Amniotic epithelial cell (primary cell): ENCODE data around the gene ZBTB20.
A peak's percentile ranks its signal among the peaks of the same experiment; 100 is the strongest.

Source experiments
- DNase-seq: peaks from one replicate; pipeline ENCODE4 v3.0.0-alpha.2; 2010; ENCODE audit warnings: low read depth

Gene ZBTB20

GRCh38 chr3:114760679-114761078 is 386.4 kb downstream of the ZBTB20 start:
- no peak for DNase-seq

GRCh38 chr3:114758831-114759699 is 388.0 kb downstream of the ZBTB20 start:
- peak; percentile 88 for DNase-seq

DNA sequence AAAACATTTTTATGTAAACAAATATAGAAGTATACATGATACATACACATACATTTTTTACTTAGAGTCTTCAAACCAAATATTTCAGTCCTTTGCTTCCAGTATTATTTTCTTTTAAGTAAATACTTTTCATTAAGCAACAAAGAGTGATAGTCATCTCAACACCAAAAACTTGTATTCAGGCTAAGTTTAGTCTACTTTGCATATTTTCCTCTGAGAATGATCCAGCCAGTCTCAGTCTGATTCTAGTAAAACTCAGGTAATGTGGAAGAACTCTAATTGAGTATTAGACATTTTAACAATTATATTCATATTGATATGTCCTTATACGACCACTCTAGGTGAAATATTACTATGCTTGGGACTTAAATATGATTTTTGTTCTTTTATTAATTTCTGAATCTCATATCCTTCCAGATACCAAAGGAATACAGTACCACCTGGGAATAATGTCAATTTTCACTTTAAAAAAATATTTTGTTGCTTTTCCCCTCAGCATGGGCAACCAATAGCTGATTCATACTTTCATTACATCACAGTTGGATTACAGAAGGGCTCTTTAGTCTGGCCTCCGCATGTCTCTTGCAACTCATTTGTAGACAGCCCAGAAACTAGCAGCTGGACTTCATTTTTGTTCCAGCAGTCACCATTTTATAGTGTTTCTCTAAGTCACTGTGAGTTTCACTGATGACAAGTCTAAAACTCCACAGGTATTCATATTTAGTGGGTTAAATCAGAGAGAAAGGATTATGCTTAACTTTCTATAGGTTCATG is 390.4 kb downstream of the ZBTB20 start:
- peak; percentile 43 for DNase-seq

GRCh38 chr3:114746502-114746901 is 400.6 kb downstream of the ZBTB20 start:
- DNase-seq: no peak

DNA sequence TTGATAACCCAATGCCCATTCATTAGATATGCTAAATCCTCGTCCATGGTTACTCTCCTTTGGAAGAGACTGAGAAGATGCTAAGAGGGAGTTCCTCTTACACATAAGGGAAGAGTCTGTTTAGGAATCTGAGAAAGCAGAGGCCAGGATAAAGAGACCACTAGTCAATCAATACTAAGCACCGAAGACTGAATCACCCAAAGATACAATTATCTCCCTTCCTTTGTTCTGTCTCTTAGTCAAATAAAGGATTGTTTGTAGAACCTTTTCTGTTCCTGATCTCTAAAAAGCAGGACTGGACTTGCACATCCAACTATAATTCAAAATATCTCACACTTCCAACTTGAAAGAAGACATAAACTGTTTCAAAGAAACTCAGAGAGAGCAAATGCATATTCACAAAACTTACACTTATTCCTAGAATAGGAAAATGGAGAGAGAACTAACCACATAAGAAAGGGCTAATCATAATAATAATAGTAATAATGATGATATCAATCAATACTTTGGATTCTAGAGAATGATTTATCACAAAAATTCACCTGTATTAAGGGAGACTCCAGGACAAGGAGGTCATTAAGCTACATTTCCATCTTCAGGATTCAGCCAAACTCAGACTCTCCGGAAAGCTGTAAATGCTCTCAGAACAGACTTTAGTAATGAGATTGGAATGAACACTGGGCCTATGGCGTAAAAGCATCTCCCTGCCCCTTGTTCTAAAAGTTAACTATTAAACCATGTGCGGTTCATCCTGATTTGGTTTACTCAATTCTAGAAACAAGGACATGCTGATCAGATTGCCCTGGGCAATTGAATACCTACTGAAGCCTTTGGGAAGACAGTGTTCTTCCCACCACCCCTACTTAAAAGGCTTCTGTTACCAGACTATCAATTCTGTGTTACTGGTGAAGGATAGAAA is 401.5 kb downstream of the ZBTB20 start:
- peak; percentile 55 for DNase-seq

DNA sequence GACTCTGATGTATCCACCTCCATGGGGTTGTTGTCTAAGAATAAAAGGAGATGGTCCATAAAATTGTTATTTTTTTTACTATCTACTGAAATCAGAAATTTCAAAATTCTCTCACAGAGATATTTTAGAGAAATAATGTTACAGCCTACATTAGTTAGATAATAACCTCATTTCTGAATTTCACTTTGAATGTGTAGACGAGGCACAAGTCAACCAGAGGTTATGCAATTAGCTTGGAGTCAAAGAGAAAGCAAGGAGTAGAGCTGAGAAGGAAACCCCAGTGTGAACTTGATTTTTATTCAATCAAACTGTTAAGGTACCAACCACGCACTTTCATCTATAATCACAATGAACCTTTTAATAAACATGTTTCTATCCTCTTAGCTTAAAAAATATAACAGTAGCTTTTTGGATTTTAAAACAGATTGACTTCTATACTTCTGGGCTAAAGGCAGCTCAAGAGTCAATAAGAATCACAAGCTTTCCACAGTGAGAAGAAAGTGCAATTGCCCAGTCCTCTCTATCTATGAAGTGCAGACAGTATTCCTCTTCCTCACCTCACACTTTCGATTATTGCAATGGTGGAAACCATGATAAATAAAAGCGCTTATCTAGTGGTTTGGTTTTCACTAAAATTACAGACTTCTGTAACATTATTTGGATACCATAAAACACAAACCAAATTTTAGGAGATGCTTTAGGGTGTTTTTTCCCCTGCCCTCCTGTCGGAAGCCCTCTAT is 403.2 kb downstream of the ZBTB20 start:
- no peak for DNase-seq

DNA sequence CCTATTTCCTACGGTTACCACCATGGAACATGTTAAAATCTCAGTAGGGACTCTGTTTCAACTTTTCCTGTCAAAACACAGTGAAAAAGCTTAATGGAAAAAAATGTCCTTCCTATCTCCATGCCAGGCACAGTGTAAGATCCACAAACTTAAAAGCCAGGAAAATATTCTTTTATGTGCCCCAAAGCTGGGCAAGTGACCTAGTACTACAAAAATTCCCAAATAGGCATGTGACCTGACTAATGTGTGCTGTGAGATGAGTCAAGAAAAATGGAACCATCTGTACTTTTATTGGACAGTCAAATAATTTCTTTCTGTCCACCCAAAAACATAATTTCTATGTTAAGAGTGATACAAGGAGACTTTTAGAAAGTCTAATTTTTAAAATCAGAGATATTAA is 406.0 kb downstream of the ZBTB20 start:
- no peak for DNase-seq

DNA sequence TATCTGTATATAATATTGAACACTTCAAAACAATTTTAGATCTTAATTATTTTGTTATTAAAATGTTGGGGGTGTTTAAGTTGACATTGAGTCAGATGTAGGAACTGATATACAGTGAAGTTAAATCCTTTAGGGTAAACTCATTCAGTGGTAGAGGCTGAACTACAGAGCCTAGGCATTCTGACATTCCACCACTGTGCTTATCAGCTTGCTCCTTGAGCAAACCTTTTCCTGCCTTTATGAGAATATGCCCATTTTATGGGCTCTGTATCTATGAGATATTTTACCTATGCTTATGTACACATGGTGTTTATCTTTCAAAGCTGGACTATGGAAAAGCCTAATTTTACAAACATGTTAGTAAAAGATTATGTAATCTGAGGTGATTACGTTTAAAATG is 407.5 kb downstream of the ZBTB20 start:
- DNase-seq: no peak

DNA sequence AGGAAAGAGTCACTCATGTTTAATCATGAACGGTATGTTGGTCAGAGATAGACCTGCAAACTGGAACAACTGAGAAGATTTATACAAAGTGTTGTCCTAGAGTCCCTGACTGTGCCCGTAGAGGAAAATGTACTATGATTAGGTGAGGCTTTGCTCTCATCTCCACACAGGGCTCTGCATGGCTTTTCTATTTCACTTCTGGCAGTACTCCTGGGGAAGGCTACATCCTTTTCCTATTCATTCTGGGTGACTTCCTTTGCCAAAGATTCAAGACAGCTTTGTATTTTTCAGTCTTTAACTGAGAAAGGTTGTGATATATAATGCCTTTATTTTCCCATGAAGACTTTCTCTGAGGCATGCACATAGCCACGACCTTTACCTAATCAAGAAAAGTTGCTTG is 414.7 kb downstream of the ZBTB20 start:
- DNase-seq: no peak

DNA sequence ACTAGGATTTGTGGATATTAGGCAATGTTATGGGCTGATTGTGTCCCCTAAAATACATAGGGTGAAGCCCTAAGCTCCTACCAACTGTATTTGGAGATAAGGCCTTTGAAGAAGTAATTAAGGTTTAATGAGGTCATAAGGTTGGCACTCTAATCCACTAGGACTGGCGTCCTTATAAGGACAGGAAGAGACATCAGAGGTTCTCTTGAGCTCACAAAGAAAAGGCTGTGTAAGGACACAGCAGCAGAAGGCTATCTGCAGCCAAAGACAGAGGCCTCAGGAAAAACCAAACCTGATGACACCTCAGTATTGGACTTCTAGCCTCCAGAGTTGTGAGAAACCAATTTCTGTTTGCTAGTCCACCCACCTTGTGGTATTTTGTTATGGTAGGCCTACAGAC is 416.7 kb downstream of the ZBTB20 start:
- no peak for DNase-seq

GRCh38 chr3:114727373-114727772 is 419.7 kb downstream of the ZBTB20 start:
- no peak for DNase-seq

DNA sequence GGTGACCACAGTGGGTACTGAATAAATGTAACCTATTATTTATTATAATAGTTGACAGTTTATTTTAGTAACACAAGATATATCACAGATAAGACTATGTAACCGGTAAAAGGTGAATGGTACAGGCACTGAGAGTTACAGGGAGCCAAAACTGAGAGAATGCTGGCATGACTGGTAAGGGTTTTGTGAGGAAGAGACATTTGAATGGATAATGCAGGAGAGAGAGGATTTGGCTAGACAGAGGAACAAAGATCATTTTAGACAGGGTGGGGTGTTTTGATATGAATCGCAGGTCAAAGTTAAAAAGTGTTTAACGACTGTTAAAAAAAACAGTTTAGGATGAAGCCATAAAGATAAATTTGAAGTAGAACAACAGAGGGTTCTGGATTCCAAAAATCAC is 421.1 kb downstream of the ZBTB20 start:
- DNase-seq: no peak

DNA sequence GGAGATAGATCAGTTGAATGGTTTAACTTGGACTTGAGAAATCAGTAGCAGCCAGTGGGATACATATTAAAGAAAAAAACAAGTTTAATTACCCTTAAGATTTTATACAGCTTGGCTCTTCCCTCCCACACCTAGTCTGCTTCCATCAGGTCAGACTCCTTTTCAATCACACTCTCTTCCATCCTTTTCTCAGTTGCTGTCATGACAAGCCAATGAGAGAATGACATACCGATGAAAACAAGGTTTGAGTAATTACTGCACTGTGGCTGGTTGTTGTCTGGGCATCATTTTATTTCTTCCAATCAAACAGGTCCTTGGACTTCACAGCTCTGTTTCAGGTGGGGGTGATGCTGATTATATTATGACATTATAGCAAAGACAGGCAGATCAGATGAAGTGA is 424.6 kb downstream of the ZBTB20 start:
- no peak for DNase-seq

DNA sequence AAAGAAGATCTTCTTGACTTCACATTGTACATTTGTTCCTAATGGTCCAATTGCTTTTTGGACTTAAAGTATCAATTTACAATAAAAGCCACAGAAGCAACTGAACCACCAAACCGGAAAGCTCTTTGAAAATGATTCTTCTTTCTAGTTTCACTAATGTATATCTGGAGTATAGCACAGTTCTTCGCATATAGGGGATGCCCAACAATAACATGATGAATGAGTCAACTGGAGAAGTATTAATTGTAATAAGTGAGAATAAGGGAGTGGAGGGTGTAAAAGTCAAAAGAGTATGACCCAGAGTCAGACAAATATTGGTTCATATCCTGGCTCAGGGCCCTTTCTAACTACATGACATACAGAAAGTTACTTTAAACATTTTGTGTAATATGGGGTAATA is 425.2 kb downstream of the ZBTB20 start:
- DNase-seq: no peak

DNA sequence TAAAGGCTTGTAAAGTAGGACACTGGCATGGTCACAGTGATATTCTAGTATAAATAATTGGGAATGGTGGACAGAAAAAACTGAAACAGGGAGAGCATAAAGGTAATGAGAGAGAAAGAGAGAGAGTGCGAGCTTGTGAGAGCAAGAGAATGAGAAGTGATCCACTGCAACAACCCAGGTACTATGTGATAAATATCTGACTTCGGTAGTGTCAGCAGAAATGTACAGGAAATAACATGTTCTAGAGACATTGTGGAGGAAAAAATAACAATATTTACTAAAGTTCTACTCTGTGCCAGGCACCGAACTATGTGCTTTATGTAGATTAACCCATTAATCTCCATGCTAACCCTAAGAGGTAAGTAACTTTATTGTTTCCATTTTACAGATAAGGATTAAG is 425.9 kb downstream of the ZBTB20 start:
- DNase-seq: no peak

- no peak for DNase-seq
Measured at GRCh38 chr3:114718898-114719210, 428.2 kb downstream of the ZBTB20 start.

DNA sequence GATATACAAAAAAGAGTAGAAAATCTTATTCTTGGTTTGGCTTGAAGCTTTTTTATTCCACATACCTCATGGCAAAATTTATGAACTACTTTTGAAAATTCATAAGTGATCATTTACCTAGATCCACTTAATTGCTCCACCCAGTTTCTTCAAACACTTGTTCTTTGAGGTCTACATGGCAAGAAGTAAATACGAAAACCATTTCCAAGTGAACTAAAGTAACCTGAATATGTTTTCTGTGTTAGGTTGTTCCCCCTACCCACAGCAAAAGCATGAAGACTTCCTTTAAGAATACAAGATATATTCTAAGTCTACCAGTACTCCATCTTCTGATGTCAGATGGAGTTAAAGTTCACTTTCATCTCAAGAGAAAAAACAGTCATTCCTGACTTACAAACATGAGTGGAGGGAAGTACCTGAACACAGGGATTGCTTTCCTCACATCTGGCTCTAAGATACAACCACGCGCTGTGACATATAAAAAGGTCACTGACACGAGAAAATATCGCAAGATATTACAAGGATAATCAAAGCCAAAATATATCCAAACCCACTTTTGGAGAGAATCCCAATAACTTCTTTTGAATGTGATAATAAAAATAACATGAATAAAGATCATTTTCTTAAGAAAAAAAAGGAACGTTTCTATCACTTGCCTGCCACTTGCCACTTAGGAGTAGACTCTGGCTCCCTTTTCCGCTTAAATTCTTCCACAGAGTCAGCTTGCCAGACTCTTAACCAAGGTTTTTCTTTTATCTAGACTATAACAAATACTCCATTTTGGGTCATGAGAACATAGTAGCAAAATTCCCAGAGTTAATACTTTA is 428.8 kb downstream of the ZBTB20 start:
- no peak for DNase-seq

DNA sequence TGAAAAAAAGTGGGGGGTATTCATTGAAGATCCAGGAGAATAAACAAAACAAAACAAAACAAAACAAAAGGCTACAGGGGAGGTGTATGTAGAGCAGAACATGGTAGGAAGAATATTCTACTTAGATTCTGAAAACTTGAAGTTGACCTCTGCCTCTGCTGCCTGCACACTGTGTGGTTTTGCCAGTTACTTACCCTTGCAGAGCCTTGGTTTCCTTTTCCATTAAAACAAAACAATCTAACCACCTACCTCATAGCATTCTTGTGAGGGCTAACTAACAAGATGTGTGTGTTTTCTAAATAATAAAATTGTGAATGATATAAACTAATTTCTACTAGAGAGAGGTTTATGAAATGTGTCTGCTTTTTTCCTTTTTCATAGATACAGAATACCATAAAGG is 430.2 kb downstream of the ZBTB20 start:
- DNase-seq: no peak

DNA sequence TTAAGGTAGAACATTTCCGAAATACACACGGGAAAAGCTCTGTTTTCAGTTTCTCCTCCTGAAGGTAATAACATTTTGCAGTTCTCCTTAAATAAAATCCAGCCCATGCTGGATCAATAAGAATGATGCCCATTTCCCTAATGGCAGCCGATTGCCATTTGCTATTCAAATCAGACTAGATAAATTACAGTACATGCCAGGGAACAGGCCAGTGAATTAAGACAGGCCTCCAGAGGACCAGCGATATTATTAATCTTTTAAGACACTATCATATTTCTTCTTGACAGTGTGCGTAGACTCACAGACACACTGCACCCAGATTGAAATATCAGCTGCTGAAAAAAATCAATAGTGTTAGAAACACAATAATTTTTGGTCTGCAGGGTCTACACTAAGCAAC is 431.0 kb downstream of the ZBTB20 start:
- DNase-seq: no peak

DNA sequence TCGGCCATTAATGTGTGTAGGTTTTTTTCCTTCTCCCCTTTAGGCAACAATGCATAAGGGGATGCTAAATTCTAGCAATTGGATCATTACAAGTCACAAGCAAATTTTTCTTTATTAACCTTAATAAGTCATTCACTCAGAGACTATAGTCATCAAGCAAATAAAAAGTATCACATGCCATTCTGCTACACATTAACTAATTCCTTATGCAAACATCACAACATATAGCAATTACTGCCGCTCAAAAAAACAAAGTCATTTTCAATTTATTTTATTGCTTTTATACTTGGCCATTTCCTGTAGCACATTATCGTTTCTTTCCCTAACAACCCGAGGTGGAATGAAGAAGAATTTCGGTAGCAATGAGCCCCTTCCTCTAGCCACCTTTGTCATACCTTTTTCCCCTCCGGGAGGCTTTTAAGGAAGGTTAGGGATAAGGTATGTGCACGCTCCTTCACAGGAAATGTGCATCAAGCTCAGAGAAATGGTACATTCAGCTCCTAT is 432.1 kb downstream of the ZBTB20 start:
- DNase-seq: no peak

- DNase-seq: no peak
Measured at GRCh38 chr3:114714237-114714636, 432.9 kb downstream of the ZBTB20 start.
